ENCODE measurements around the gene POLD2.

GRCh38 chr7:44096326-44096881 lies 26.9 kb downstream of the POLD2 start:
- TF ChIP-seq CTCF (IDR thresholded peaks at IDR 0.05; ENCODE audit: low read depth, low read length) (no peak), MAX (IDR thresholded peaks at IDR 0.05; ENCODE audit: low read depth, low read length) (no peak), POLR2A (IDR thresholded peaks at IDR 0.05; ENCODE audit: extremely low read depth, insufficient read length) (no peak)

Data from NB4 (cell line).